LHCN-M2 (cell line): ENCODE results near the gene KRT77. TPM values are rescaled to one million over a fixed set of nuclear protein-coding genes. Genes with fewer than 3 reads are reported as not detected.
"Not testable (repeated sequence)": the region's sequence is repeated elsewhere in the genome, so short reads cannot be mapped to it uniquely, and the experiment has no call there.

ENCODE experiments used
- DNase-seq: peaks from one replicate; pipeline ENCODE4 v3.0.0-alpha.2; 2012; ENCODE audit warnings: low read depth
- polyA plus RNA-seq: library from polyadenylated mRNA; unstranded; fragments of >200 nt; gene quantifications from one replicate; pipeline ENCODE4 v1.2.1, GENCODE V29; 2012; ENCODE audit warnings: missing spikeins
- total RNA-seq: library from RNA; depleted of rRNA; stranded (reverse); fragments of >200 nt; gene quantifications from 2 replicates; pipeline ENCODE4 v1.2.3, GENCODE V29; 2014; rRNA removed

KRT77 gene
- not detected in 2 replicates for total RNA-seq
- polyA plus RNA-seq: not detected

- no peak for DNase-seq
These were observed at the start of gene KRT77 for GRCh38 chr12:52703424-52703823. Gene KRT77 (minus strand): TSS chr12:52703524. CDS start chr12:52703434, 90 bp downstream.

- DNase-seq: no peak
These were observed 49.2 kb upstream of the KRT77 start for GRCh38 chr12:52752516-52752915.

- no peak for DNase-seq
These were observed 48.5 kb upstream of the KRT77 start for GRCh38 chr12:52751795-52752194.

- DNase-seq: not testable (repeated sequence)
These were observed 47.2 kb upstream of the KRT77 start for GRCh38 chr12:52750532-52750931.

- DNase-seq: no peak
These were observed 46.5 kb upstream of the KRT77 start for GRCh38 chr12:52749827-52750226.

- DNase-seq: no peak
These were observed 45.3 kb upstream of the KRT77 start for GRCh38 chr12:52748578-52748977.

- no peak for DNase-seq
These were observed 42.2 kb upstream of the KRT77 start for GRCh38 chr12:52745554-52745953.

GRCh38 chr12:52744493-52745156, 41.3 kb upstream of the KRT77 start:
- DNase-seq: no peak

- DNase-seq: no peak
These were observed 39.6 kb upstream of the KRT77 start for GRCh38 chr12:52742822-52743457.

- DNase-seq: no peak
These were observed 38.9 kb upstream of the KRT77 start for GRCh38 chr12:52742196-52742580.

- DNase-seq: peak; percentile 28
These were observed 38.3 kb upstream of the KRT77 start for GRCh38 chr12:52741375-52742195.

GRCh38 chr12:52740584-52740983, 37.3 kb upstream of the KRT77 start:
- no peak for DNase-seq

GRCh38 chr12:52739963-52740362, 36.6 kb upstream of the KRT77 start:
- DNase-seq: no peak

- DNase-seq: no peak
These were observed 32.7 kb upstream of the KRT77 start for GRCh38 chr12:52735816-52736632.

GRCh38 chr12:52735106-52735505, 31.8 kb upstream of the KRT77 start:
- no peak for DNase-seq

GRCh38 chr12:52730793-52731192, 27.5 kb upstream of the KRT77 start:
- no peak for DNase-seq

- no peak for DNase-seq
These were observed 27.1 kb upstream of the KRT77 start for GRCh38 chr12:52730383-52730782.

- no peak for DNase-seq
These were observed 25.8 kb upstream of the KRT77 start for GRCh38 chr12:52729147-52729546.

GRCh38 chr12:52728374-52728773, 25.1 kb upstream of the KRT77 start:
- no peak for DNase-seq

GRCh38 chr12:52727037-52727436, 23.7 kb upstream of the KRT77 start:
- DNase-seq: no peak

GRCh38 chr12:52726451-52726850, 23.1 kb upstream of the KRT77 start:
- DNase-seq: no peak

GRCh38 chr12:52724384-52724783, 21.1 kb upstream of the KRT77 start:
- DNase-seq: no peak
